ENCODE results near the gene ELOVL6.
"Not testable (repeated sequence)": the region's sequence is repeated elsewhere in the genome, so short reads cannot be mapped to it uniquely, and the experiment has no call there.

The ELOVL6 gene

GRCh38 chr4:110196871-110197528 lies 1.4 kb downstream of the ELOVL6 start:
- peak; percentile 68 for DNase-seq (ENCODE audit: low spot score)

GRCh38 chr4:110196206-110196870 lies 2.1 kb downstream of the ELOVL6 start:
- peak; percentile 47 for DNase-seq (ENCODE audit: low spot score)

- peak; percentile 51 for DNase-seq (ENCODE audit: low spot score)
Measured at GRCh38 chr4:110195561-110196205, 2.7 kb downstream of the ELOVL6 start.

GRCh38 chr4:110193822-110194761 lies 4.3 kb downstream of the ELOVL6 start:
- DNase-seq (ENCODE audit: low spot score): peak; percentile 94

GRCh38 chr4:110193287-110193686 lies 5.1 kb downstream of the ELOVL6 start:
- DNase-seq (ENCODE audit: low spot score): not testable (repeated sequence)

GRCh38 chr4:110190249-110190648 lies 8.2 kb downstream of the ELOVL6 start:
- no peak for DNase-seq (ENCODE audit: low spot score)

- no peak for DNase-seq (ENCODE audit: low spot score)
Measured at GRCh38 chr4:110188113-110188512, 10.3 kb downstream of the ELOVL6 start.

- DNase-seq (ENCODE audit: low spot score): no peak
Measured at GRCh38 chr4:110184791-110185155, 13.6 kb downstream of the ELOVL6 start.

GRCh38 chr4:110184140-110184790 lies 14.2 kb downstream of the ELOVL6 start:
- peak; percentile 6 for DNase-seq (ENCODE audit: low spot score)

GRCh38 chr4:110183643-110184042 lies 14.8 kb downstream of the ELOVL6 start:
- DNase-seq (ENCODE audit: low spot score): no peak

GRCh38 chr4:110183058-110183457 lies 15.4 kb downstream of the ELOVL6 start:
- no peak for DNase-seq (ENCODE audit: low spot score)

- DNase-seq (ENCODE audit: low spot score): no peak
Measured at GRCh38 chr4:110181890-110182289, 16.5 kb downstream of the ELOVL6 start.

GRCh38 chr4:110175634-110176033 lies 22.8 kb downstream of the ELOVL6 start:
- no peak for DNase-seq (ENCODE audit: low spot score)

- DNase-seq (ENCODE audit: low spot score): no peak
Measured at GRCh38 chr4:110172972-110173371, 25.4 kb downstream of the ELOVL6 start.

- no peak for DNase-seq (ENCODE audit: low spot score)
Measured at GRCh38 chr4:110171971-110172370, 26.4 kb downstream of the ELOVL6 start.

- DNase-seq (ENCODE audit: low spot score): no peak
Measured at GRCh38 chr4:110170861-110171260, 27.6 kb downstream of the ELOVL6 start.

GRCh38 chr4:110165382-110166286 lies 32.8 kb downstream of the ELOVL6 start:
- DNase-seq (ENCODE audit: low spot score): peak; percentile 5

GRCh38 chr4:110164856-110165255 lies 33.6 kb downstream of the ELOVL6 start:
- DNase-seq (ENCODE audit: low spot score): no peak

- no peak for DNase-seq (ENCODE audit: low spot score)
Measured at GRCh38 chr4:110164251-110164650, 34.2 kb downstream of the ELOVL6 start.

- no peak for DNase-seq (ENCODE audit: low spot score)
Measured at GRCh38 chr4:110163327-110164069, 34.9 kb downstream of the ELOVL6 start.

All from NAMALWA (cell line).